Motor neuron (in vitro differentiated cells): ENCODE data around the gene TTC1. TPM values are rescaled to one million over a fixed set of nuclear protein-coding genes. Genes with fewer than 3 reads are reported as not detected.
"Not testable (repeated sequence)": the region's sequence is repeated elsewhere in the genome, so short reads cannot be mapped to it uniquely, and the experiment has no call there.

ENCODE experiments used
- ATAC-seq, 8 experiments: fragments of 200-7000 bp; cut with Tn5 transposase; replicated peaks in 6 of 8; 2 replicates each; pipeline ENCODE4 v1.8.0; 2021; ENCODE audit warnings: mild to moderate bottlenecking in 8 of 8, moderate library complexity in 8 of 8
- H3K27ac ChIP-seq, 2 donors: fragments of 250-450 bp; sonication (Bioruptor Pico); 2 replicates each; pipeline ENCODE4 v1.9.0; 2021; ENCODE audit warnings: antibody characterized with exemption in 2 of 2, mild to moderate bottlenecking in 2 of 2, moderate library complexity in 1 of 2
- H3K4me1 ChIP-seq, 2 donors: fragments of 250-450 bp; sonication (Bioruptor Pico); replicated peaks in 1 of 2; 2 replicates each; pipeline ENCODE4 v1.6.1; 2021; ENCODE audit warnings: antibody characterized with exemption in 2 of 2, mild to moderate bottlenecking in 2 of 2, moderate library complexity in 1 of 2
- H3K4me3 ChIP-seq, 5 donors: fragments of 250-450 bp; sonication (Bioruptor Pico); 2 replicates each; pipeline ENCODE4 v1.9.0; 2021; ENCODE audit warnings: antibody characterized with exemption in 5 of 5, mild to moderate bottlenecking in 5 of 5, moderate library complexity in 4 of 5
- WGBS, 10 experiments: fragments of 450-650 bp; shearing (Covaris generic); methylation state at CpG; one replicate each; pipeline ENCODE4 v1.0.0; 2022; 5-methylcytosine and 5-hydroxymethylcytosine counted together
- in situ Hi-C, 9 experiments: fragments of 400-800 bp; cut with MboI; loops; one replicate each; pipeline ENCODE4 v1.15.0; 2021; ENCODE audit warnings: low sequenced_read_pairs in 9 of 9, low pct_unique_long_range_greater_than_20kb in 2 of 9; ENCODE audit not compliant: unreplicated experiment in 9 of 9
- total RNA-seq, 8 experiments: library from RNA; unstranded; fragments of 300-600 nt; gene quantifications; 2 replicates each; pipeline versions ENCODE4 v1.2.3 to v1.2.4, GENCODE V29; 2022

The TTC1 gene
- total RNA-seq, 8 experiments from 2014 or later: 46.5 to 199 (median 69.8) TPM

DNA sequence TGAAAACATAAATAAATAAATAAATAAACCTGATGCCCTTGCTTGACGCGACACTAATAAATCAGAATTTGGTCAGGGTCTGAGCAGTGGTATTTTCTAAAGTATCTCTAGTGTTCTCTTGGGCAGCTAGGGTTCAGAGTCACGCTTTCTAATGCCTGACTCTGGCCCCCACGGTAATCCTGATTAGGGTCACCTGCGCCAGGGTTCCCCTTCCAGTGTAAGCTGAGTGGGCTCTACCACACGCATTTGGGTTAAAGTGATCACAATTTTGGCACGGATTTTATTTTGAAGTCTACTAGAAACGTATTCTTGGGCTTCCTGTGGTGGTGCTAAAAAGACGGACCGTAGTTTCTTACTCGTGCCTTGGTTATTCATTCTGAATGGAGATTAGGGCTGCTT lies 651 bp downstream of the TTC1 start:
- peak in 2 of 8 experiments; percentile 2 to 3 for ATAC-seq
- Histone ChIP-seq H3K27ac (peak overlapping the region; percentile 88), H3K4me1 (peaks cover 12 to 15% of the 10 kb centered on the region in 2 donors), H3K4me3 (peak overlapping the region; percentile 69 to 98 (median 82))
- in situ Hi-C loops: loop anchor here in 3 of 9 experiments (25.0 kb wide), 1 partner anchor 328 kb away; no protein-coding TSS in a partner anchor
- WGBS, 10 experiments: 0 to 13% (median 1%) methylated on average over 2 to 10 of the region's 11 CpGs; no CpG with 5 or more reads in 1 of the 10 experiments

DNA sequence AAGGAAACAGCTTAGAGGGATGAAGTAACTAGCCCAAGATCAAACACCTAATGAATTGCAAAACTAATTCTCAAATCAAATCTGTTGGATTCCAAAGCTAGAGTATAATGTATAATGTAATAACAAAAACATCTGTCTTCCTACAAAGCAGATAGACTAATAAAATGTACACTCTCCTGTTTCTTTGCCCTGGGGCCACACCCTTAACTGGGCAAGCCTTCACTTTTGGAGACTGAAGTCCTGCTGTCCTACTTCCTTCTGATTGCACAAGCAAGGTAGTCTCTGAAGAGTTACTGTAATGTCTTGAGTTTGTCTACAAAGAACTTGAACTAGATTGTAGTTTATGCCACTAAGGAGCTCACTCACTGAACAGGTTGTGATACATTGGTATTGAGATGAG lies 2.5 kb downstream of the TTC1 start:
- in situ Hi-C loops: loop anchor here in 4 of 9 experiments (10.0 to 25.0 kb wide), 2 partner anchors 326 to 333 kb away; no protein-coding TSS in a partner anchor
- Histone ChIP-seq H3K4me3 (no peak overlapping the region), H3K27ac (no peak overlapping the region), H3K4me1 (peaks cover 12 to 15% of the 10 kb centered on the region in 2 donors)
- no peak for ATAC-seq

DNA sequence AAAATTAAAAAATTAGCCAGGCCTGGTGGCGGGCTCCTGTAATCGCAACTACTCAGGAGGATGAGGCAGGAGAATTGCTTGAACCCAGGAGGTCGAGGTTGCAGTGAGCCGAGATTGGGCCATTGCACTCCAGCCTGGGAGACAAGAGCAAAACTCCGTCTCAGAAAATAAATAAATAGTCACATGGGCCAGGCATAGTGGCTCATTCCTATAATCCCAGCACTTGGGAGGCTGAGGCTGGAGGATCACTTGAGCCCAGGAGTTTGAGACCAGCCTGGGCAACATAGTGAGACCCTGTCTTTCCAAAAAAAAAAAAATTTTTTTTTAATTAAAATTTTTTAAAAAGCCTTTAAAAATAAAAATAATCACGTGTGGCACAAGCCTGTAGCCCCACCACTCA lies 5.3 kb downstream of the TTC1 start:
- H3K4me3 ChIP-seq, ATAC-seq, H3K27ac ChIP-seq: not testable (repeated sequence)
- peaks cover 12 to 15% of the 10 kb centered on the region in 2 donors for H3K4me1 ChIP-seq
- in situ Hi-C loops: loop anchor here in 4 of 9 experiments (10.0 to 25.0 kb wide), 2 partner anchors 323 to 331 kb away; no protein-coding TSS in a partner anchor
- WGBS, 10 experiments: 73 to 100% (median 98%) methylated on average over 1 to 6 of the region's 6 CpGs; no CpG with 5 or more reads in 2 of the 10 experiments

DNA sequence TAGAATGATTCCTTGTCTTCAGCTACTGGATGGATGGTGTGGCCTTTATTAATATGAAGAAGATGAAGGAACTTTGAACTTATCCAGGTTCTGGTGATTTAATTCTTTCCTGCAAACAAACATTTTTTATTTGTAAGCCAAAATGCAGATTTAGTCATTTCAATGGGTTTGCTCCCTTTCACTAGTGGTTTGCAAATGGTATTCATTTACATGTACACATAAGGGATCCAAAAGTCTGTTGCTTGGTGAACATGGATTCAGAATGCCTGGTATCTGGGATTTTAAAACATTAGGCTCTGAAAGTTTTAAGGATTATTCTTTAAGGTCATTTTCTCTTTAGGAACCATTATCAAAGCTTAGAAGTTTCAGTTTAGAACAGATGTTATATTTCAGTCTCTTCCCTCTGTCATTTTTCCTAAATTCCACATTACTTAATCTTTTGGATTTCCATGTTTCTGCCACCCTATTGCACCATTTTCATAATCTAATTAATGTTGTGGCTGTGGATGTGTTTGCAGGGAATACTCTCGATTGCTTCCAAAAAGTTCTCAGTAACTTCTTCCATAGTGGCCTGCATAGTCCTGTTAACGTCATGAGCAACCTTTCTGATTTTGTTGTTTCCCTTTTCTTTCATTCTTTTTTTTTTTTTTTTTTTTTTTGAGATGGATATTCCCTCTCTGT lies 10.1 kb downstream of the TTC1 start:
- Histone ChIP-seq H3K4me3 (no peak overlapping the region), H3K27ac (no peak overlapping the region), H3K4me1 (no peaks in the 10 kb centered on the region)
- in situ Hi-C loops: loop anchor here in 4 of 9 experiments (10.0 to 25.0 kb wide), 2 partner anchors 318 to 326 kb away; no protein-coding TSS in a partner anchor
- WGBS, 10 experiments: 0 to 100% (median 100%) methylated on average over 1 to 2 of the region's 2 CpGs
- peak in 3 of 8 experiments; percentile 56 to 64 (median 59) for ATAC-seq

GRCh38 chr5:160020266-160020770 lies 11.4 kb downstream of the TTC1 start:
- in situ Hi-C loops: loop anchor here in 4 of 9 experiments (10.0 to 25.0 kb wide), 2 partner anchors 317 to 324 kb away; no protein-coding TSS in a partner anchor
- 63 to 100% (median 85%) methylated on average over 1 to 4 of the region's 7 CpGs for WGBS, 10 experiments
- Histone ChIP-seq H3K27ac (no peak overlapping the region), H3K4me3 (no peak overlapping the region), H3K4me1 (no peaks in the 10 kb centered on the region)
- no peak for ATAC-seq

- ATAC-seq: no peak
- Histone ChIP-seq H3K4me3 (no peak overlapping the region), H3K27ac (no peak overlapping the region), H3K4me1 (no peaks in the 10 kb centered on the region)
- WGBS, 10 experiments: 36 to 100% (median 84%) methylated on average over 1 to 4 of the region's 4 CpGs; no CpG with 5 or more reads in 1 of the 10 experiments
- in situ Hi-C loops: loop anchor here in 4 of 9 experiments (10.0 to 25.0 kb wide), 2 partner anchors 316 to 324 kb away; no protein-coding TSS in a partner anchor
Measured at GRCh38 chr5:160020964-160021363, 12.0 kb downstream of the TTC1 start.

GRCh38 chr5:160021831-160022446 lies 13.0 kb downstream of the TTC1 start:
- in situ Hi-C loops: loop anchor here in 4 of 9 experiments (10.0 to 25.0 kb wide), 2 partner anchors 315 to 323 kb away; no protein-coding TSS in a partner anchor
- 0 to 40% (median 10%) methylated on average over 1 to 3 of the region's 3 CpGs; no CpG with 5 or more reads in 1 of the 10 experiments for WGBS, 10 experiments
- Histone ChIP-seq H3K4me1 (no peaks in the 10 kb centered on the region), H3K27ac (no peak overlapping the region), H3K4me3 (no peak overlapping the region)
- peak; percentile 81 to 97 (median 88) for ATAC-seq

DNA sequence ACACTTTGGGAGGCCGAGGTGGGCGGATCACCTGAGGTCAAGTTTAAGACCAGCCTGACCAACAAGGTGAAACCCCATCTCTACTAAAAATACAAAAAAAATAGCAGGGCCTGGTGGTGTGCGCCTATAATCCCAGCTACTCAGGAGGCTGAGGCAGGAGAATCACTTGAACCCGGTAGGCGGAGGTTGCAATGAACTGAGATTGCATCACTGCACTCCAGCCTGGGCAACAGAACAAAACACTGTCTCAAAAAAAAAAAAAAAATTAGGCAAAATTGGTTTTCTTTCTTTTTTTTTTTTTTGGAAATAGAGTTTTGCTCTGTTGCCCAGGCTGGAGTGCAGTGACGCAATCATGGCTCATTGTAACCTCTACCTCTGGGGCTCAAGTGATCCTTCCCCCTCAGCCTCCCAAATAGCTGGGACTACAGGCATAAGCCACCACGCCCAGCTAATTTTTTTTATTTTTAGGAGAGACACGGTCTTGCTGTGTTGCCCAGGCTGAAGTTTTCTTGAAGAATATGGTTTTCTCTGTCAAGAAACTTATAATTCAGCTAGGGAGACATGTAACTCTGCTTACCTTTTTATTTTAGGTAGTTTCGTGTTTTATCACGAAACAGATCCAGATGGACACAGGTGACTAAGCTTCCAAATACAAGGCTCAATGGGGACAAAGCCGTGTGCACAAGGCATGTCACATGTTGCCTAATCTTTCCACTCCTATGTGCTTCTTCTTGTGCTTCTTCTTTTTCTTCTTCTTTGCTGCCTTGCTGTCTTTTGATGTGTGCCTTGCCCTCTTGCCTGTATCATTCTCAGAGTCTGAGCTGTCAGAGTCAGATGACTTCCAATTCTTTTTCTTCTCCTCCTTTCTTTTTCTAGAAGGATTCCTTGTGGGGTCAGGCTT lies 14.3 kb downstream of the TTC1 start:
- no peak overlapping the region for H3K4me3 ChIP-seq
- 82 to 100% (median 91%) methylated on average over 1 to 10 of the region's 11 CpGs for whole genome bisulfite sequencing, 10 experiments
- ATAC-seq: no peak
- in situ Hi-C loops: loop anchor here in 4 of 9 experiments (10.0 to 25.0 kb wide), 2 partner anchors 314 to 322 kb away; no protein-coding TSS in a partner anchor
- H3K27ac ChIP-seq: no peak overlapping the region
- no peaks in the 10 kb centered on the region for H3K4me1 ChIP-seq

DNA sequence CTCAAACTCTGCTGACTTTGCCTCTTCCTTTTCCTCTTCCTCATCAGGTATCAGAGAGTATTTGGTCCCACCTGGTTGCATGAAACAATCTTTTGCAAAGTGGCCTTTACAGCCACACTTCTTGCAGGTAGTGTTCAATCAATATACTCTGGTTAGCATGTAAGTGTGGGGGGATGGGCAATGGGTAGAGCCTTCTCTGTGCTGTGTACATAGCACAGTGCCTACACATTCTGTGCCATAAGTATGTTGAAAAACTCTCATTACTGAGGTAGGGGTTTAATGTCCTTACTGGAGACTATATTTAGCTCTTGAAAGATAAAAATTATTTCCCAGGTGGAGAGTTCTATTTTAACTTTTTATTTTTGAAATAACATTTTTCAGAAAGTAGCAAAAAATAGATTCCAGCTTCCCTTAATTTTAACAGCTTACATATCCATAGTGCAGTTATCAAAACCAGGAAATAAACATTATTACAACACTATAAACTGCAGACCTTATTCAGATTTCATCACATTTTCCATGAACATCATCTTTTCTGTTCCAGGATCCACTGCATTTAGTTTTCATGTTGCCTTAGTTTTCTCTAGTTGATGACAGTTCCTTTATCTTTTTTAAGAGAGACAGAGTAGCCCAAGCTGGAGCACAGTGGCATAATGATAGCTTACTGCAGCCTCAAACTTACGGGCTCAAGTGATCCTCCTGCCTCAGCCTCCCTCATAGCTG lies 15.1 kb downstream of the TTC1 start:
- Histone ChIP-seq H3K27ac (no peak overlapping the region), H3K4me3 (no peak overlapping the region), H3K4me1 (no peaks in the 10 kb centered on the region)
- in situ Hi-C loops: loop anchor here in 4 of 9 experiments (10.0 to 25.0 kb wide), 2 partner anchors 313 to 321 kb away; no protein-coding TSS in a partner anchor
- 38 to 100% (median 100%) methylated on average over 1 of the region's 1 CpG; no CpG with 5 or more reads in 5 of the 10 experiments for WGBS, 10 experiments
- no peak for ATAC-seq

- no peak overlapping the region for H3K27ac ChIP-seq
- WGBS, 10 experiments: 100% methylated on average over 1 of the region's 1 CpG; no CpG with 5 or more reads in 6 of the 10 experiments
- no peak overlapping the region for H3K4me3 ChIP-seq
- peaks cover 6 to 11% of the 10 kb centered on the region in 2 donors for H3K4me1 ChIP-seq
- in situ Hi-C loops: loop anchor here in 4 of 9 experiments (10.0 to 25.0 kb wide), 2 partner anchors 308 to 316 kb away; no protein-coding TSS in a partner anchor
- ATAC-seq: no peak
Measured at GRCh38 chr5:160029004-160029403, 20.1 kb downstream of the TTC1 start.

GRCh38 chr5:160029540-160030139 lies 20.7 kb downstream of the TTC1 start:
- 14 to 100% (median 87%) methylated on average over 1 to 3 of the region's 3 CpGs; no CpG with 5 or more reads in 2 of the 10 experiments for WGBS, 10 experiments
- Histone ChIP-seq H3K27ac (no peak overlapping the region), H3K4me1 (peaks cover 6 to 11% of the 10 kb centered on the region in 2 donors), H3K4me3 (no peak overlapping the region)
- in situ Hi-C loops: loop anchor here in 4 of 9 experiments (10.0 to 25.0 kb wide), 2 partner anchors 308 to 315 kb away; no protein-coding TSS in a partner anchor
- no peak for ATAC-seq
